ENCODE results near the gene FRS2. TPM values are rescaled to one million over a fixed set of nuclear protein-coding genes. Genes with fewer than 3 reads are reported as not detected.

FRS2 gene, protein sequence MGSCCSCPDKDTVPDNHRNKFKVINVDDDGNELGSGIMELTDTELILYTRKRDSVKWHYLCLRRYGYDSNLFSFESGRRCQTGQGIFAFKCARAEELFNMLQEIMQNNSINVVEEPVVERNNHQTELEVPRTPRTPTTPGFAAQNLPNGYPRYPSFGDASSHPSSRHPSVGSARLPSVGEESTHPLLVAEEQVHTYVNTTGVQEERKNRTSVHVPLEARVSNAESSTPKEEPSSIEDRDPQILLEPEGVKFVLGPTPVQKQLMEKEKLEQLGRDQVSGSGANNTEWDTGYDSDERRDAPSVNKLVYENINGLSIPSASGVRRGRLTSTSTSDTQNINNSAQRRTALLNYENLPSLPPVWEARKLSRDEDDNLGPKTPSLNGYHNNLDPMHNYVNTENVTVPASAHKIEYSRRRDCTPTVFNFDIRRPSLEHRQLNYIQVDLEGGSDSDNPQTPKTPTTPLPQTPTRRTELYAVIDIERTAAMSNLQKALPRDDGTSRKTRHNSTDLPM
- total RNA-seq = 1 to 10 TPM; 8.6 to 9.5 TPM

DNA sequence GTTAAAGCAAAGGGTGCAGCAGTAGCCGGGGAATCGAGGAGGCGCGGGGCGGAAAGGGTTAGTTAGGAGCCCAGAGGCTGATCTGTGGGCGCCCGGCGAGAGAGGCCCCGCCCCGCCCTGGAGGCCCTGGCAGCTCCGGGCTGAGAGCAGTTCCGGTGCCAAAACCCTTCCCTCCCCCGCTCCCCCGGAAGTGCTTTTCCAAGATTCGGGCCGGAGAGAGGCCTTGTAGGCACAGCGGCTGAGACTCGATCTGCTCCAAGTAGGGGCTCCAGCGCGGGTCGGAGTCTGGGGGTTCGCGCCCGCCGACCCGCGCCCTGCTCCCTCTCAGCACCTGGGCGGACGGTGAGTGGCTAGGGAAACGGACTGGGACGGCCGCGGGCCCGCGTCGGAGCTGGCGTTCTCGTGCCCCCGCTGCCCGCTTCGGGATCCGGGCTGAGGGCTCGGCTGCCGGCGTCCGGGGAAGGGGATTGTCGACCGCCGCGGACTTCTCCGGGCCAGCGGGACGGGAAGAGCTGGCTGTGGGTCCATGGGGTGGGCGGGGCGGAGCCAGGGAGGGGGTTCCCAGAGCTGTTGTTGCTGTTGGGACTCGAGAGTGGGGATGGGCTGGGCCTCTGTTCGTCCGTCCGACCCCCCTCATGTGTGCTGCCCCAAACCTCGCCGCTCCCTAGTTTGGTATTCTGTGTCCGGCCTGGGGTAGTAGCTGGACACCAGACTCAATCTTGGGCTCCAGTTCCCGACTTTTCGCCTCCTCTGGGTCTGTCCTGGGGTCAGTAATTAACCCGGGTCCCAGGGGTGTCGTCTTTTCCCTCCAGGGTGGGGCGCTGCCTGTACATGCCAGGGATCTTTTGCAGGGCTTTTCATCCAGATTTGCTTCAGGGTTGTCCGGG, at the start of gene FRS2:
Gene FRS2 (plus strand): TSS at position 200 of the 887 bp plus-strand sequence. CDS start 98,643 bp downstream, outside the sequence.
- peak; percentile 92 for DNase-seq
- H3K27ac Mint-ChIP-seq = peak within 1 kb of the TSS; percentile 93
- ChIA-PET CTCF (interaction anchor here (0.6 to 2.8 kb wide), 8 partner anchors 96 to 174 kb away, joined by 3 to 15 read pairs (median 4); partner anchors contain the start of gene CCT2), POLR2A (interaction anchor here (0.7 to 1.8 kb wide), 5 partner anchors 57 to 183 kb away, joined by 3 to 10 read pairs (median 3); partner anchors contain the start of gene CCT2)
- H3K4me1 Mint-ChIP-seq (ENCODE audit: low read depth) = peaks cover 41% of the 10 kb centered on the region
- peaks cover 2% of the 10 kb centered on the region for H3K36me3 Mint-ChIP-seq
- H3K27me3 Mint-ChIP-seq = no peaks in the 10 kb centered on the region
- intact Hi-C loops (cut with micrococcal nuclease) = loop anchor here (1.0 to 5.0 kb wide), 6 partner anchors 14 to 308 kb away; partner anchors contain the start of genes CCT2, RAB3IP and YEATS4
- H3K4me3 Mint-ChIP-seq = peak within 1 kb of the TSS; percentile 98
- H3K9me3 Mint-ChIP-seq = no peaks in the 10 kb centered on the region

DNA sequence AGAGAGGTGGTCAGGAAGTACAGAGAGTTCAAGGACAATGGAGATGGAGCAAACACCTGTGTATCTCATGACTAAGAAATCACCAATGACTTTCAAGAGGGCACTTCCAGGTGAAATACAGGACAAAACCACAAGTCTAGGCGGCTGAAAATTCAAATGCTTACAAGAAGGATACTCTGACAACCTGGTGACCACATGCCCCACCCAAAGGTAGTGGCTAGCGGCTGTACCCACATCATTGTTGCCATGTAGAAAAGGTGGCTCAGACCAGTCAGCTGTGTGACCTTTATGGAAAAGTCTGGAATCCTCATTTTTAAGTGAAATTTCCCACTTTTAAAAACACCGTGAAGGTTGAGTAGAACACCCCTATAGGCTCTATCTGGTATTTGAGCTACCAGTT, 48.6 kb upstream of the FRS2 start:
- no peak overlapping the region for H3K4me3 Mint-ChIP-seq
- no peak for DNase-seq
- H3K27me3 Mint-ChIP-seq = no peaks in the 10 kb centered on the region
- no peaks in the 10 kb centered on the region for H3K4me1 Mint-ChIP-seq (ENCODE audit: low read depth)
- no peak overlapping the region for H3K27ac Mint-ChIP-seq
- no peaks in the 10 kb centered on the region for H3K9me3 Mint-ChIP-seq
- intact Hi-C loops (cut with micrococcal nuclease) = no loop called here
- POLR2A ChIA-PET = interaction anchor here (0.6 kb wide), 1 partner anchor 1129 kb away, joined by 3 read pairs; no protein-coding TSS in a partner anchor
- H3K36me3 Mint-ChIP-seq = no peaks in the 10 kb centered on the region
- CTCF ChIA-PET = no interaction called here

DNA sequence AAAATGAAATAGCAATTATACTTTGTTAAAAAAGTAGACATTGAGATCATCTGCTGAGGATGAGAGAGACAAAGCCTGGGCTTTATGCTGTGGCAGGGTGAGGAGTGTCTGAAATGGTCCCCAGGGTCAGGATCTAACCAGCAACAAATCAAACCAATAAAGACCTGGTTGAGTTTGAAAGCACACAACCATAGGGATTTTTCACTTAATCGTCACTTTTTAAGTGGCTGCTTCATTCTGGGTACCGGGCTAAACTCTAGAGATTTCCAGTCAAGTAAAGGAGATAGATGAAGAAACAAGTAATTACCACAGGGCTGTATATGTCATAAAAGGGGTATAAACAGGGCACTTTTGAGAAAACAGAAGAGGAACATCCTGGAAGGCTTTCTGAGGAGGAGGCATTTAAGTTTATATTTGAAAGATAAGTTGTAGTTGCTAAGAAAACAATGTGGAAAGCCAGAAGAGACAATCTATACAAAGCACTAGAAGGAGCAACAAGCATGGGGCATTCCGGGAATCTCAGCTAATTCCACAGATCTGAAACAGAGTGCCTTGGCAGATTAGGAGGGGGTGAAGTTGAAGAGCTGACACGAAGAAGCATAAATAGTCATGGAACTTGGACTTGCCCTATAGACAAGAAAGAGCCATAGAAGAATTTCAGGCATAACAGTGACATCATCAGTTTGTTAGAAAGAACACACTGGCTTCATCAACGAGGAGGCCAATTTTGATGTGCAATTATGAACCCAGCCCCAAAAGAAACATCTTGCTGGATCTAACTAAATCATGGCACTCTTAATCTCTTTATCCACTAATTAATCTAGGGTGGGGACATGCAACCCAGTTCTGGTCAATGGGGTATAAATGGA, 46.9 kb upstream of the FRS2 start:
- no peak overlapping the region for H3K27ac Mint-ChIP-seq
- H3K9me3 Mint-ChIP-seq = no peaks in the 10 kb centered on the region
- no peak overlapping the region for H3K4me3 Mint-ChIP-seq
- no peaks in the 10 kb centered on the region for H3K36me3 Mint-ChIP-seq
- POLR2A ChIA-PET = no interaction called here
- H3K4me1 Mint-ChIP-seq (ENCODE audit: low read depth) = no peaks in the 10 kb centered on the region
- no peak for DNase-seq
- H3K27me3 Mint-ChIP-seq = no peaks in the 10 kb centered on the region
- CTCF ChIA-PET = no interaction called here
- intact Hi-C loops (cut with micrococcal nuclease) = no loop called here

DNA sequence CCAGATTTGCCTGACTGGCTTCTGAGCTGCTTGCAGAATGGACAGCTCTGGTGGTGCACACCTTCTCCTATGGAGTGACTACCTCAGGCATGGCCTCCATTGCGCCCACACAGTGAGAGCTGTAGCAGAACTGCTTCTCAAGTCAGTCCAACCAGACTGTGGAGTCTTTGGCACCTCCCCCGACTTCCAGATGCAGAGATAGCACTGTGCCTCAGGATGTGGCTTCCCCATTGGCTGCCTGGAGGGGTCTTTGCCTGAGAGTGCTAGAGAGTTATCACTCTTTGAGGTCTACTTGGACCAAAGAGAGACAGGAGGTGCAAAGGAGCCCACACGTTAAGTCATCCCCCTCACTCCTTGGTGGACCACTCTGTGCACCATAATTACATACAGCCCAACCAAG, 44.8 kb upstream of the FRS2 start:
- Mint-ChIP-seq H3K36me3 (no peaks in the 10 kb centered on the region), H3K27me3 (no peaks in the 10 kb centered on the region), H3K27ac (no peak overlapping the region), H3K9me3 (no peaks in the 10 kb centered on the region), H3K4me3 (no peak overlapping the region), H3K4me1 (ENCODE audit: low read depth) (no peaks in the 10 kb centered on the region)
- ChIA-PET POLR2A (no interaction called here), CTCF (no interaction called here)
- DNase-seq = no peak
- intact Hi-C loops (cut with micrococcal nuclease) = no loop called here

DNA sequence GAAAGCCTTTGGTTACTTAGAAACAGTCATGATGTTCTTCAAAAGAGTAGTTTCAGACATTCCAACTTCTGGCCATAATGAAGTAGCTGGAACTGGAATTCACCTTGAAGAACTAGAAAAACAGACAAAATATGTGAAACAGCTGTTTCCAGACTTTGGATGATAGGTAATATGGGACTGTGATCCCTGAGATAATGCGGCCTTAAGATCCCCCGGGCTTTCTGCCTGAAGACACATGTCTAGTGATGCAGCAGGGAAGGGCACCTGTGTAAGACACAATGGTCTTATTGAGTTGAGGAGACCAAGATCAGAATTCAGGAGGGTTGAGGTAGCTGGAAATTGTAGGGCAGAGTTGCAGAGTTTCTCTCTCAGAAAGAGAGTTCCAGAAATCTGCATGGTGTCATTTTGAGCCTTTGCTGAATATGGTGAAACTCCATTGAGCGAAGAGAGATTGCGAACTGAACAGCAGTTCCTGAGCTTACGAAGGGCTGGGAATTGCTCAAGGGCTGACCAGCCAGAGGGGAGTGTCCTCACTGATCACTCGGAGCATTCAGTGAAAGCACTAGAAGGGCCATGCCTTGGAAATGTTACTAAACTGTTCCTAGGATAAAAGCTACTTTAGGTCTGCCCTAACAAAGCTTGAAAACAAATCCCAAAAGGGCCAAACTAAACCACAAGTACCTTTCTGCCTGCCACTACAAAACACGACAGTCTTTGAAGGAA, 41.7 kb upstream of the FRS2 start:
- H3K27ac Mint-ChIP-seq = no peak overlapping the region
- H3K9me3 Mint-ChIP-seq = no peaks in the 10 kb centered on the region
- H3K36me3 Mint-ChIP-seq = no peaks in the 10 kb centered on the region
- H3K4me3 Mint-ChIP-seq = no peak overlapping the region
- no peak for DNase-seq
- intact Hi-C loops (cut with micrococcal nuclease) = no loop called here
- H3K4me1 Mint-ChIP-seq (ENCODE audit: low read depth) = no peaks in the 10 kb centered on the region
- CTCF ChIA-PET = no interaction called here
- H3K27me3 Mint-ChIP-seq = no peaks in the 10 kb centered on the region
- POLR2A ChIA-PET = no interaction called here

DNA sequence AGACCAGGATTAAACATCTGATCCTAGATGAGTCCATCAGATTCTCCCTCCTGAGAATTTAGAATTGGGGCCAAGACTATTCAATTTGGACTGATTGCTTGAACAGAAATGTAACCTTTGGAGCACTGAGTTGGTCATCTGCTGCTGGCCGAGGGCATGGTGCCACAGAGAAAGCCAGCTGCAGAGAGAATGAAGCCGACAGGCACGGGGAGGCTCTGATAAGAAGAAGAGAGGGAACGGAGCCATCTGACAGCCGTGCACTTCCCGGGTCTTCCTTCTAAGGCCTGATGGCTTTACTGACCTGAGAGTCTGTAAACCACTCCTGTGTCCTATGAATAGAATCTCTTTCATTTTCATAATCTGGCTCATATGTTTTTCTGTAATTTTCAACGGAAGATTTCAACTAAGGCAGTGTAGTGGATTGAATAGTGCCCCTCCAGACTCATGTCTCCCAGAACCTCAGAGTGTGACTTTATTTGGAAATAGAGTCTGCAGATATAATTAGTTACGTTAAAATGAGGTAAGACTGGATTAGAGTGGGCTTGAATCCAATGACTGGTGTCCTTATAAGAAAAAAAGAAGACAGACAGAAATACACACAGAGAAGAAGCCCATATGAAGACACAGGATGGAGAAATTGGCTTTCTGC, 39.1 kb upstream of the FRS2 start:
- Mint-ChIP-seq H3K27me3 (no peaks in the 10 kb centered on the region), H3K9me3 (no peaks in the 10 kb centered on the region), H3K4me3 (no peak overlapping the region), H3K36me3 (no peaks in the 10 kb centered on the region), H3K27ac (no peak overlapping the region), H3K4me1 (ENCODE audit: low read depth) (no peaks in the 10 kb centered on the region)
- intact Hi-C loops (cut with micrococcal nuclease) = no loop called here
- ChIA-PET POLR2A (no interaction called here), CTCF (no interaction called here)
- DNase-seq = no peak

DNA sequence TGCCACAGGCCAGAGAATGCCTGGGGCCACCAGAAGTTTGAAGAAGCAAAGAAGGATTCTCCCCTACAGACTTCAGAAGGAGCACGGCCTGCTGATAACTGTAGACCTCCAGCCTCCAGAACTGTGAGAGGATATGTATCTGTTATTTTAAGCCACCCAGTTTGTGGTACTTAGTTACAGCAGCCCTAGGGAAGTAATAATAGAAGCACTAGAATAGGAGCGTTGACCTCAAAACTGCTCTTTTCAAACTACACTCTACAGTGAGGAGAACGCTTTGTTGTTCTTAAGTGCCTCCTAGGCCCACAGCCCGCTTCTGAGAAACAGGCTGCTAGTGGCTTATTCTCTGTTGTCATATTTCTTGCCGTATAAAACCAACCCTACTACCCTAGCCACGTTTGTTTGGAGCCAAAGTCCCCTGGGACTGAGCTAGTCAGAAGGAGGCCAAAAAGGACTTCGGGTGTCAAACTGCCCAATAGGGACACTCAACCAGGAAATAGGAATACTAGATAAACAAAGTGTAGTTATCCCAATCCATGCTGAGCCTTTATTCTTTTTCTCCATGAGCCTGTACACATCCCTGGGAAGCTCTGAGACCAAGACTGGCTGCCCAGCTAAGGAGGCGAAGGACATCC, 38.5 kb upstream of the FRS2 start:
- H3K27me3 Mint-ChIP-seq = no peaks in the 10 kb centered on the region
- no peaks in the 10 kb centered on the region for H3K4me1 Mint-ChIP-seq (ENCODE audit: low read depth)
- POLR2A ChIA-PET = no interaction called here
- CTCF ChIA-PET = no interaction called here
- H3K27ac Mint-ChIP-seq = no peak overlapping the region
- DNase-seq = no peak
- no peak overlapping the region for H3K4me3 Mint-ChIP-seq
- intact Hi-C loops (cut with micrococcal nuclease) = no loop called here
- no peaks in the 10 kb centered on the region for H3K9me3 Mint-ChIP-seq
- H3K36me3 Mint-ChIP-seq = no peaks in the 10 kb centered on the region

DNA sequence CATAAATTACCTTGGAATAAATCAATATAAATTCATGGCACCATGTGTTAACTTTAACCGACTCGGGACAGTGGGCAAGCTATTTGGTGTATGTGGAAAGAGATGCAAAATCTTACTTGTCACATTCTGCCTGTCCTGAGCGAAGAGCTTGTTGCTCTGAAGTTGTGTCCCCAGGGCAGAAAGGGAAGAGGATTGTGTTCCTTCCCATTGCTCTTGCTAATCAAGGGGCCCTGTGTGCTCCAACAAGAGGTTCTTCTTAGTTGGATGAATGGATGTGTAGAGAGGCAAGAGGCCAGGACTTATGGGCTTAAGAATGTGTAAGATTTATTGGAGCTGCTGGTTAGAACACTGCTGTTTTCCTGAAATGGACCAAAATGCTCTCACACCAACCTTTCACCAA, 36.5 kb upstream of the FRS2 start:
- no peak overlapping the region for H3K4me3 Mint-ChIP-seq
- DNase-seq = no peak
- no peak overlapping the region for H3K27ac Mint-ChIP-seq
- H3K27me3 Mint-ChIP-seq = no peaks in the 10 kb centered on the region
- H3K4me1 Mint-ChIP-seq (ENCODE audit: low read depth) = no peaks in the 10 kb centered on the region
- no peaks in the 10 kb centered on the region for H3K9me3 Mint-ChIP-seq
- ChIA-PET CTCF (no interaction called here), POLR2A (no interaction called here)
- H3K36me3 Mint-ChIP-seq = no peaks in the 10 kb centered on the region
- intact Hi-C loops (cut with micrococcal nuclease) = no loop called here

DNA sequence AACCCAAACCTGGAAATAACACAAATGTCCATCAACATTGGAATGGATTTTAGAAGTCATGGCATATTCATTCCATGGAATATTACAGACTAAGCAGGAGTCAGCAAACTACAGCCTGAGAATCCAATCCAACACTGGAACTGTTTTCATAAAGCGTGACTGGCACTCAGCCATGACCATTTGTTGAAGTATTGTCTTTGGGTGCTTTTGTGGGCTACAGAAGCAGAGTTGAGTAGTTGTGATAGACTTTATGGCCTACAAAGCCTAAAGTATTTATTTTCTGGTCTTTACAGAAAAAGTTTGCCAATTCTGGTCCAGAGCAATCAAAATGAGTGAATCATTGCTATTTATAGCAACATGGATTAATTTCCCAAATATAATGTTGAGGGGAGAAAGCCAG, 34.5 kb upstream of the FRS2 start:
- Mint-ChIP-seq H3K4me1 (ENCODE audit: low read depth) (no peaks in the 10 kb centered on the region), H3K4me3 (no peak overlapping the region), H3K27me3 (no peaks in the 10 kb centered on the region), H3K27ac (no peak overlapping the region), H3K36me3 (no peaks in the 10 kb centered on the region), H3K9me3 (no peaks in the 10 kb centered on the region)
- ChIA-PET CTCF (no interaction called here), POLR2A (no interaction called here)
- no peak for DNase-seq
- intact Hi-C loops (cut with micrococcal nuclease) = no loop called here

DNA sequence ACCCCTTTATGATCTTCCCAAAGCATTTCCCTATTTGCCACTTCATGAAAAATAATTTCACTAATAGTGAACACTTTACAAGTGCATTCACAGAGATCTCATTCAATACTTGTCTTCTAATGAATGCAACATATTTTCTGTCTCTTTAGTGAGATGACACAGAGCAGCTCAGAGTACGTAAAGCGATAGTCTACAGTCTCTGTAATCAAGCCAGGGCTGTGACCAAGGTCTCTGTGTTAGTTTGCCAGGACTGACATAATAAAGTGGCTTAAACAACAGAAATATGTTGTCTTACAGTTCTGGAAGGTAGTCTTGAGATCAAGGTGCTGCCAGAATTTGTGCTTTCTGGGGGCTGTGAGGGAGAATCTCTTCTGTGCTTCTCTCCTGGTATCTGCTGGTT, 33.1 kb upstream of the FRS2 start:
- no peaks in the 10 kb centered on the region for H3K36me3 Mint-ChIP-seq
- intact Hi-C loops (cut with micrococcal nuclease) = no loop called here
- ChIA-PET CTCF (no interaction called here), POLR2A (no interaction called here)
- H3K4me1 Mint-ChIP-seq (ENCODE audit: low read depth) = no peaks in the 10 kb centered on the region
- H3K9me3 Mint-ChIP-seq = no peaks in the 10 kb centered on the region
- no peaks in the 10 kb centered on the region for H3K27me3 Mint-ChIP-seq
- no peak for DNase-seq
- no peak overlapping the region for H3K4me3 Mint-ChIP-seq
- H3K27ac Mint-ChIP-seq = no peak overlapping the region

DNA sequence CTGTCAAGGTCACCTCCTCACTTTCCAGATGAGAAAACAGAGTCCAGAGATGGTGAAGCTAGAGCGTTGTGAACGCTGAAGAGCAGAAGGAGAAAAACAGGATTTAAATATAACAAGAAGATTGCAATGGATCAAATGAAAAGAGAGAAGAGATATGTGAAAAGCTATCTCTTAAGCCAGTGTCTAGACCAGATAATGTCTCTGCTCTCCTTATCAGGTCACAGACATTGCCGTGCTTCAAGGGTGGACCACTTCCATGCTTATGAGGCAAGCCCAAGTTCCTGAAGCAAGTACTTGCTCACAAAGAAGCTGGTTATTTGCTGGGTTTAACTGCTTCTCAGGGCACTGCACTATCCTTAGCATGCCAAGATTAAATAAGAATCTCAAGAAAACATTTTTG, 31.6 kb upstream of the FRS2 start:
- no peaks in the 10 kb centered on the region for H3K36me3 Mint-ChIP-seq
- ChIA-PET POLR2A (no interaction called here), CTCF (no interaction called here)
- DNase-seq = no peak
- no peak overlapping the region for H3K4me3 Mint-ChIP-seq
- intact Hi-C loops (cut with micrococcal nuclease) = no loop called here
- no peaks in the 10 kb centered on the region for H3K27me3 Mint-ChIP-seq
- H3K9me3 Mint-ChIP-seq = no peaks in the 10 kb centered on the region
- H3K4me1 Mint-ChIP-seq (ENCODE audit: low read depth) = no peaks in the 10 kb centered on the region
- H3K27ac Mint-ChIP-seq = no peak overlapping the region
